ENCODE results near the gene CDH6. TPM values are rescaled to one million over a fixed set of nuclear protein-coding genes. Genes with fewer than 3 reads are reported as not detected.

CDH6 gene
- total RNA-seq, 1 donor from 2014 or later, result 6.5 TPM

DNA sequence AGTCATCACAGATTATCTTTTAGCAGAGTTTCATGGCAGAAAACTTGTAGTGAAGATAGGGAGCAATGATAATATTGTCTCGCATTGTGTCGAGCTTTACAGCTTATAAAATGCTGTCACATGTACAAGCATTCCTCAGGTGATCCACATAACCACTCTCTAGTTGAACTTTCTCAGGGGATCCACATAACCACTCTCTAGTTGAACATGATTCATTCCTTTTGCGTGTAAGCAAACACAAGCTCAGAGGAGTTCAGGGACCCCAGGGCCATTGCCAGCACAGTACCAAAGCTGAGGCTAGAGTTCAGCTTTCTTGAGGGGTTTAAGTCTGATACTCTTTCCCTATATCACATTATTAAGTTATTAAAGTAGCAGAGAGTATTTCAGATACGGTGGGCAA is 86.7 kb downstream of the CDH6 start:
- H3K4me1 ChIP-seq, result no peaks in the 10 kb centered on the region
- no peak for DNase-seq (ENCODE audit: low spot score in 2 of 2)

DNA sequence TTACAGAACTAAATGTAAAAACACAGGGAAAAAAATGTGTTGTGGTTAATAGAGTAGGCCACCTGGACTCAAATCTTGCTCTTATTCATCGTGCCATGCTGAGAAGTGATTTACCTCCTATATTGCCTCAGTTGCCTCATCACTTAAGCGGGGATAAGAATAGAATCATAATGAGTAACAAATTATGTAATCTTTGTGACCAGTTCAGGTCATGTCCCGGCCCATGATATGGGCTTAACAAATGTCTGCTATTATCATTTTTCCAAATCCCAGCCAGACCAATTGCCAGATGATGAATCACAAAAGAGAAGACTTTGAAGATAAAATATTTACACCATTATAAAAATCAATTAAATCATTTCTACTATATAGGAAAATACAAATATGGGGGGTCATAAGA is 89.8 kb downstream of the CDH6 start:
- Histone ChIP-seq H3K4me1 (no peaks in the 10 kb centered on the region), H3K36me3 (no peaks in the 10 kb centered on the region), H3K27me3 (no peaks in the 10 kb centered on the region), H3K4me3 (no peak overlapping the region), H3K27ac (no peak overlapping the region), H3K9me3 (no peaks in the 10 kb centered on the region)
- TF ChIP-seq, protein P1, sequence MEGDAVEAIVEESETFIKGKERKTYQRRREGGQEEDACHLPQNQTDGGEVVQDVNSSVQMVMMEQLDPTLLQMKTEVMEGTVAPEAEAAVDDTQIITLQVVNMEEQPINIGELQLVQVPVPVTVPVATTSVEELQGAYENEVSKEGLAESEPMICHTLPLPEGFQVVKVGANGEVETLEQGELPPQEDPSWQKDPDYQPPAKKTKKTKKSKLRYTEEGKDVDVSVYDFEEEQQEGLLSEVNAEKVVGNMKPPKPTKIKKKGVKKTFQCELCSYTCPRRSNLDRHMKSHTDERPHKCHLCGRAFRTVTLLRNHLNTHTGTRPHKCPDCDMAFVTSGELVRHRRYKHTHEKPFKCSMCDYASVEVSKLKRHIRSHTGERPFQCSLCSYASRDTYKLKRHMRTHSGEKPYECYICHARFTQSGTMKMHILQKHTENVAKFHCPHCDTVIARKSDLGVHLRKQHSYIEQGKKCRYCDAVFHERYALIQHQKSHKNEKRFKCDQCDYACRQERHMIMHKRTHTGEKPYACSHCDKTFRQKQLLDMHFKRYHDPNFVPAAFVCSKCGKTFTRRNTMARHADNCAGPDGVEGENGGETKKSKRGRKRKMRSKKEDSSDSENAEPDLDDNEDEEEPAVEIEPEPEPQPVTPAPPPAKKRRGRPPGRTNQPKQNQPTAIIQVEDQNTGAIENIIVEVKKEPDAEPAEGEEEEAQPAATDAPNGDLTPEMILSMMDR (IDR thresholded peaks at IDR 0.05), result no peak
- DNase-seq (ENCODE audit: low spot score in 2 of 2), result no peak
- intact Hi-C loops (cut with DNase I), result no loop called here

More for the DNA sequence above, 86.7 kb downstream of the CDH6 start:
- H3K4me3 ChIP-seq, result no peak overlapping the region
- no peaks in the 10 kb centered on the region for H3K36me3 ChIP-seq
- no peak overlapping the region for H3K27ac ChIP-seq
- intact Hi-C loops (cut with DNase I), result no loop called here
- TF ChIP-seq, protein P1 (IDR thresholded peaks at IDR 0.05), result no peak
- no peaks in the 10 kb centered on the region for H3K9me3 ChIP-seq
- no peaks in the 10 kb centered on the region for H3K27me3 ChIP-seq

GRCh38 chr5:31285025-31285424 is 91.5 kb downstream of the CDH6 start:
- Histone ChIP-seq H3K27ac (no peak overlapping the region), H3K9me3 (no peaks in the 10 kb centered on the region), H3K4me1 (no peaks in the 10 kb centered on the region), H3K36me3 (no peaks in the 10 kb centered on the region), H3K4me3 (no peak overlapping the region), H3K27me3 (no peaks in the 10 kb centered on the region)
- TF ChIP-seq, protein P1 (IDR thresholded peaks at IDR 0.05), result no peak
- intact Hi-C loops (cut with DNase I), result no loop called here
- DNase-seq (ENCODE audit: low spot score in 2 of 2), result no peak

DNA sequence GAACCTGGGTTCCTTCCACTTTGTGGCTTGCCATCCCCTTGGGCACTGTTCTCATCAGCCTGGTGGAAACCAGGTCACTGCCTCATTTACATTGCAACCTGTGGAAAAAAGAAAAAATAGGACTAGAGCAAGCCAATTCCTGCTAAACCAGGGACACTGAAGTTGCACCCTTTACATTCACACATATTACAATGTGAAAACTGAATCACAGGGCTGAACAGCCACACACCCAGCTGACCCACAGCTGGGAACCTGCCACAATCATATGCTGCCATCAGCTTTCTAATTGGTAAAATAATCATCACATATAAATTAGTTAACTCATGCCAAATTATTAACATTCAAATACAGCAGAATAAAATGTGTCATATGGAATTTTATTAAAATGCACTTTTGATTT is 94.5 kb downstream of the CDH6 start:
- Histone ChIP-seq H3K4me1 (no peaks in the 10 kb centered on the region), H3K36me3 (no peaks in the 10 kb centered on the region)
- intact Hi-C loops (cut with DNase I), result no loop called here

GRCh38 chr5:31289429-31289828 is 95.9 kb downstream of the CDH6 start:
- no peak for DNase-seq (ENCODE audit: low spot score in 2 of 2)
- no peaks in the 10 kb centered on the region for H3K9me3 ChIP-seq
- no peaks in the 10 kb centered on the region for H3K27me3 ChIP-seq
- no peak overlapping the region for H3K4me3 ChIP-seq
- H3K27ac ChIP-seq, result no peak overlapping the region
- intact Hi-C loops (cut with DNase I), result no loop called here
- H3K4me1 ChIP-seq, result no peaks in the 10 kb centered on the region
- no peaks in the 10 kb centered on the region for H3K36me3 ChIP-seq
- TF ChIP-seq, protein P1 (IDR thresholded peaks at IDR 0.05), result no peak

More for the DNA sequence above, 94.5 kb downstream of the CDH6 start:
- Histone ChIP-seq H3K27ac (no peak overlapping the region), H3K27me3 (no peaks in the 10 kb centered on the region), H3K9me3 (no peaks in the 10 kb centered on the region), H3K4me3 (no peak overlapping the region)
- DNase-seq (ENCODE audit: low spot score in 2 of 2), result no peak
- TF ChIP-seq, protein P1 (IDR thresholded peaks at IDR 0.05), result no peak

DNA sequence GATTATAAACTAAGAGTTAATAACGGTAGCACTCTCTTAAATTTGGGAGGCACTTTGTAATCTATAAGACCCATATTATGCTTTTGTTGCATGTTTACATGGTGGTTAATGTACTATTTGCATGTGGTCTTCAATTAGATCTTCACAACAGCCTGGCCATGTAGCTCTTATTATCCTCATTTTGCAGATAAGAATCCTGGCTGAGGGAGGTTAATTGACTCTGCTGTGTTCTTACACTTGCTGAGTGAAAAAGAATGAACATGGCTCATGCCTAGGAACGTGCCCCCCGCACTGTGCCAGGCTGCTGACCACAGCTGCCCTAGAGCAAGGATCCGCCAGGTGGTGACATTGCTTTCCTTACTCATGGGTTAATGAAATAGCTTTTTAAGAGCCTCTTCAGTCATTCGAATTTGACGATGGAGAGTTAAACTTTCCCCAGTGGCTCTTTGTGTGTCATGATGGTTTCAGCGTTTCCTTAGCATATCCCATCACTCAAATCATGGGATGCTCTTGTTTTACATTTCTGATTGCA is 97.9 kb downstream of the CDH6 start:
- no peak for DNase-seq (ENCODE audit: low spot score in 2 of 2)
- H3K9me3 ChIP-seq, result no peaks in the 10 kb centered on the region
- H3K4me1 ChIP-seq, result no peaks in the 10 kb centered on the region
- H3K4me3 ChIP-seq, result no peak overlapping the region
- intact Hi-C loops (cut with DNase I), result no loop called here
- no peaks in the 10 kb centered on the region for H3K27me3 ChIP-seq
- H3K36me3 ChIP-seq, result no peaks in the 10 kb centered on the region
- TF ChIP-seq, protein P1 (IDR thresholded peaks at IDR 0.05), result no peak
- no peak overlapping the region for H3K27ac ChIP-seq
